SK-N-SH treated with all-trans-retinoic acid at 6 μM for 48 hours (cell line): Measurements from ENCODE around the gene GPR137C.

Source experiments
- ATAC-seq: fragments of 200-7000 bp; cut with Tn5 transposase; 3 replicates; pipeline ENCODE4 v1.9.1; 2020; ENCODE audit warnings: mild to moderate bottlenecking, moderate library complexity
- ARNTL ChIP-seq: fragments of 450-650 bp; formaldehyde crosslinking; IDR thresholded peaks from 2 replicates; pipeline ENCODE4 v1.5.0; 2020; ENCODE audit warnings: low read depth, mild to moderate bottlenecking, moderate library complexity, borderline replicate concordance
- BACH2 ChIP-seq: fragments of 250-450 bp; sonication (Bioruptor Pico); IDR thresholded peaks from 2 replicates; pipeline ENCODE4 v1.9.0; 2021; ENCODE audit warnings: mild to moderate bottlenecking, borderline replicate concordance
- CSDC2 ChIP-seq: fragments of 250-450 bp; sonication (Bioruptor Pico); IDR thresholded peaks from 2 replicates; pipeline ENCODE4 v1.5.0; 2020; ENCODE audit warnings: mild to moderate bottlenecking, moderate library complexity
- ESRRG ChIP-seq: fragments of 250-450 bp; sonication (Bioruptor Pico); IDR thresholded peaks from 2 replicates; pipeline ENCODE4 v1.6.1; 2021; ENCODE audit warnings: mild to moderate bottlenecking
- GLIS3 ChIP-seq: fragments of 250-450 bp; sonication (Bioruptor Pico); IDR thresholded peaks from 2 replicates; pipeline ENCODE4 v1.5.0; 2020; ENCODE audit warnings: mild to moderate bottlenecking, moderate library complexity
- ISL1 ChIP-seq: fragments of 250-450 bp; sonication (Bioruptor Pico); IDR thresholded peaks from 2 replicates; pipeline ENCODE4 v2.1.2; 2022; ENCODE audit warnings: mild to moderate bottlenecking, moderate library complexity
- OSR1 ChIP-seq: fragments of 250-450 bp; sonication (Bioruptor Pico); IDR thresholded peaks from 2 replicates; pipeline ENCODE4 v1.8.0; 2022; ENCODE audit warnings: moderate library complexity, mild to moderate bottlenecking, inconsistent platforms
- RARB ChIP-seq: fragments of 250-450 bp; sonication (Bioruptor Pico); IDR thresholded peaks from 2 replicates; pipeline ENCODE4 v1.8.0; 2021; ENCODE audit warnings: mild to moderate bottlenecking, moderate library complexity
- TCF4 ChIP-seq: fragments of 250-450 bp; sonication (Bioruptor Pico); IDR thresholded peaks from 2 replicates; pipeline ENCODE4 v1.8.0; 2021; ENCODE audit warnings: mild to moderate bottlenecking, moderate library complexity, borderline replicate concordance
- TOX ChIP-seq: fragments of 250-450 bp; sonication (Bioruptor Pico); IDR thresholded peaks from 2 replicates; pipeline ENCODE4 v1.8.0; 2021; ENCODE audit warnings: mild to moderate bottlenecking, moderate library complexity, borderline replicate concordance
- ZC3H10 ChIP-seq: fragments of 250-450 bp; sonication (Bioruptor Pico); IDR thresholded peaks from 2 replicates; pipeline ENCODE4 v1.5.1; 2021; ENCODE audit warnings: mild to moderate bottlenecking, moderate library complexity
- ZFP3 ChIP-seq: fragments of 250-450 bp; sonication (Bioruptor Pico); IDR thresholded peaks from 2 replicates; pipeline ENCODE4 v1.5.0; 2020; ENCODE audit warnings: mild to moderate bottlenecking, moderate library complexity
- ZFP30 ChIP-seq: fragments of 450-650 bp; formaldehyde crosslinking; IDR thresholded peaks from 2 replicates; pipeline ENCODE4 v1.5.0; 2022; ENCODE audit warnings: mild to moderate bottlenecking, moderate library complexity
- ZNF565 ChIP-seq: fragments of 450-650 bp; formaldehyde crosslinking; conservative IDR thresholded peaks from 2 replicates; pipeline ENCODE4 v1.5.0; 2020; ENCODE audit warnings: low read depth, mild to moderate bottlenecking, moderate library complexity
- ZNF70 ChIP-seq: fragments of 450-650 bp; formaldehyde crosslinking; IDR thresholded peaks from 2 replicates; pipeline ENCODE4 v1.5.0; 2020; ENCODE audit warnings: mild to moderate bottlenecking, moderate library complexity
- ZNF8 ChIP-seq: fragments of 450-650 bp; formaldehyde crosslinking; IDR thresholded peaks from 2 replicates; pipeline ENCODE4 v1.5.0; 2020; ENCODE audit warnings: mild to moderate bottlenecking, moderate library complexity
- TF ChIP-seq, protein P1 (sequence below): fragments of 250-450 bp; sonication (Bioruptor Pico); IDR thresholded peaks from 2 replicates; pipeline ENCODE4 v1.5.1; 2020; ENCODE audit warnings: low read depth, mild to moderate bottlenecking, moderate library complexity
- TF ChIP-seq, protein P2 (sequence below): fragments of 250-450 bp; sonication (Bioruptor Pico); IDR thresholded peaks from 2 replicates; pipeline ENCODE4 v1.5.0; 2020; ENCODE audit warnings: mild to moderate bottlenecking, moderate library complexity
- TF ChIP-seq, protein P3 (sequence below): fragments of 250-450 bp; sonication (Bioruptor Pico); IDR thresholded peaks from 2 replicates; pipeline ENCODE4 v1.5.1; 2021; ENCODE audit warnings: mild to moderate bottlenecking, moderate library complexity
- TF ChIP-seq, protein P4 (sequence below): fragments of 250-450 bp; sonication (Bioruptor Pico); IDR thresholded peaks from 2 replicates; pipeline ENCODE4 v1.8.0; 2021; ENCODE audit warnings: low read depth, mild to moderate bottlenecking, moderate library complexity, borderline replicate concordance
- TF ChIP-seq, protein P5 (sequence below): fragments of 250-450 bp; sonication (Bioruptor Pico); IDR thresholded peaks from 2 replicates; pipeline ENCODE4 v1.8.0; 2020; ENCODE audit warnings: mild to moderate bottlenecking, moderate library complexity, borderline replicate concordance

GPR137C gene, protein sequence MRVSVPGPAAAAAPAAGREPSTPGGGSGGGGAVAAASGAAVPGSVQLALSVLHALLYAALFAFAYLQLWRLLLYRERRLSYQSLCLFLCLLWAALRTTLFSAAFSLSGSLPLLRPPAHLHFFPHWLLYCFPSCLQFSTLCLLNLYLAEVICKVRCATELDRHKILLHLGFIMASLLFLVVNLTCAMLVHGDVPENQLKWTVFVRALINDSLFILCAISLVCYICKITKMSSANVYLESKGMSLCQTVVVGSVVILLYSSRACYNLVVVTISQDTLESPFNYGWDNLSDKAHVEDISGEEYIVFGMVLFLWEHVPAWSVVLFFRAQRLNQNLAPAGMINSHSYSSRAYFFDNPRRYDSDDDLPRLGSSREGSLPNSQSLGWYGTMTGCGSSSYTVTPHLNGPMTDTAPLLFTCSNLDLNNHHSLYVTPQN

DNA sequence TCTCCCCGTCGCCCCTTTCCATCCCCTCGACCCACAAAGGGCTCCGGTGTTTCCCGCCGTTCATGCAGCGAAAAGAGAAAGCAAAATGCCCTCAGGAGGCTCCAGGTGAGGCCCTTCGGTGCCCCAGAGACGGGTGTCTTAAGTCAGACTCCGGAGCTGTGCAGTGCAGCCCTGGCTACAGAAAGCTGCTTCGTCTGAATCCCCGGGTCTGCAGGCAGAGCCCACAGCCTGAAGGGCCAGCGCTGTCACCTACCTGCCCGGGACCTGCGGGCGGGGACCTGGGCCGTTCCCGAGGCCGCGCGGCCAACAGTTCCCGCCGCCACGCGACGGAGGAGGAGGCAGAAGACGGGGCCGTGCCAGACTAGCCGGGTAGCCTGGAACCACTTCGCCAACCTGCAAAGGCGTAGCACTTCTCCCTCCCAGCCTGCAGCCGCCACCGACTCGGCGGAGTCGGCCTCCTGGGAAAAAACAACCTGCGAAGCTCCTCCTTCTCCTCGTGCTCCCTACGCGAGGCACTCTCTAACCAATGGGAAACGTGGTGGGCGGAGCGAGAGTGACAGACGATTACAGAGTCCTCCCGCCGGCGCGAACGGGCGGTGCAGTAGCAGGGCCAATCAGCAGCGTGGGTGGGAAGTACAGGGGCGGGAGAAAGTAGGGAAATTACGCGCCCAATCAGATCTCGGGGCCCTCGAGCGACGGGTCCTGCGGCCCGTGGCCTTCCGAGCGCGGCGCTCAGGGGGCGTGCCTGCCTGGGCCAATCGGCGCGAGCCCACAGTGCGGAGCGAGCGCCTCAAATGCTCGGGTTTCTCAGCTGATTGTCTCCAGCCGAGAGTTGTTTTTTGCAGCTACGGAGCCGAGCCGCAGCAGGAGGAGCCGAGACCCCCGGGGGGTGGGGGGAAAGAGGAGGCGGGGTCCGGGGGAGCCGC lies at the start of gene GPR137C, which contains the start of gene TXNDC16:
Gene GPR137C, plus strand, starts transcription at position 774 of the 926 bp plus-strand sequence. CDS start 312 bp downstream, outside the sequence.
Gene TXNDC16, minus strand, starts transcription at position 443 of the 926 bp plus-strand sequence. CDS start 8,948 bp downstream, outside the sequence.
- peak; percentile 96 for ATAC-seq
- TF ChIP-seq BACH2 (CRISPR knock-in tag), result no peak
- TF ChIP-seq, protein P1, sequence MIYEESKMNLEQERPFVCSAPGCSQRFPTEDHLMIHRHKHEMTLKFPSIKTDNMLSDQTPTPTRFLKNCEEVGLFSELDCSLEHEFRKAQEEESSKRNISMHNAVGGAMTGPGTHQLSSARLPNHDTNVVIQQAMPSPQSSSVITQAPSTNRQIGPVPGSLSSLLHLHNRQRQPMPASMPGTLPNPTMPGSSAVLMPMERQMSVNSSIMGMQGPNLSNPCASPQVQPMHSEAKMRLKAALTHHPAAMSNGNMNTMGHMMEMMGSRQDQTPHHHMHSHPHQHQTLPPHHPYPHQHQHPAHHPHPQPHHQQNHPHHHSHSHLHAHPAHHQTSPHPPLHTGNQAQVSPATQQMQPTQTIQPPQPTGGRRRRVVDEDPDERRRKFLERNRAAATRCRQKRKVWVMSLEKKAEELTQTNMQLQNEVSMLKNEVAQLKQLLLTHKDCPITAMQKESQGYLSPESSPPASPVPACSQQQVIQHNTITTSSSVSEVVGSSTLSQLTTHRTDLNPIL (CRISPR knock-in tag), result no peak
- TF ChIP-seq ZFP30 (CRISPR knock-in tag), result no peak
- TF ChIP-seq ZNF70 (CRISPR knock-in tag), result no peak
- TF ChIP-seq GLIS3 (CRISPR knock-in tag), result no peak
- TF ChIP-seq ARNTL (CRISPR knock-in tag), result no peak

DNA sequence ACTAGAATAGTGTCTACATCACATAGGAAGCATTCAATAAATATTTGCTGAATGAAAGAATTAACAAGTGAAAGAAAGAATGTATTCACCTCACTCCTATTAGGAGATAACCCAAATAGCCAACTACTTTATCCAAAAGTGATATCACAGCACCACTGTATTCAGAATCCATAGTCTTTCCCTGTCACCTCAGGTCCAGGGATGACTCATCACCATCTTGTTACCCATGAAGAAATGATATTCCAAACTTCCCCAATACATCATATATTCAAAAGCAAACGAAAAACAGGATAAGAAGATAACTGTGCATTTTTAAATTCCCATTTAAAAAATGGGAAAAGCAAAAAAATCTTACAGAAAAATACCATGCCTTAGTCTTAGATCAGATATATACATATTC lies 39.4 kb upstream of the GPR137C start:
- no peak for TF ChIP-seq ZNF70 (CRISPR knock-in tag)
- TF ChIP-seq, protein P1 (CRISPR knock-in tag), result no peak
- no peak for TF ChIP-seq GLIS3 (CRISPR knock-in tag)
- TF ChIP-seq ESRRG, result no peak
- TF ChIP-seq BACH2 (CRISPR knock-in tag), result no peak
- TF ChIP-seq TOX (CRISPR knock-in tag), result no peak
- no peak for TF ChIP-seq TCF4
- TF ChIP-seq, protein P2, sequence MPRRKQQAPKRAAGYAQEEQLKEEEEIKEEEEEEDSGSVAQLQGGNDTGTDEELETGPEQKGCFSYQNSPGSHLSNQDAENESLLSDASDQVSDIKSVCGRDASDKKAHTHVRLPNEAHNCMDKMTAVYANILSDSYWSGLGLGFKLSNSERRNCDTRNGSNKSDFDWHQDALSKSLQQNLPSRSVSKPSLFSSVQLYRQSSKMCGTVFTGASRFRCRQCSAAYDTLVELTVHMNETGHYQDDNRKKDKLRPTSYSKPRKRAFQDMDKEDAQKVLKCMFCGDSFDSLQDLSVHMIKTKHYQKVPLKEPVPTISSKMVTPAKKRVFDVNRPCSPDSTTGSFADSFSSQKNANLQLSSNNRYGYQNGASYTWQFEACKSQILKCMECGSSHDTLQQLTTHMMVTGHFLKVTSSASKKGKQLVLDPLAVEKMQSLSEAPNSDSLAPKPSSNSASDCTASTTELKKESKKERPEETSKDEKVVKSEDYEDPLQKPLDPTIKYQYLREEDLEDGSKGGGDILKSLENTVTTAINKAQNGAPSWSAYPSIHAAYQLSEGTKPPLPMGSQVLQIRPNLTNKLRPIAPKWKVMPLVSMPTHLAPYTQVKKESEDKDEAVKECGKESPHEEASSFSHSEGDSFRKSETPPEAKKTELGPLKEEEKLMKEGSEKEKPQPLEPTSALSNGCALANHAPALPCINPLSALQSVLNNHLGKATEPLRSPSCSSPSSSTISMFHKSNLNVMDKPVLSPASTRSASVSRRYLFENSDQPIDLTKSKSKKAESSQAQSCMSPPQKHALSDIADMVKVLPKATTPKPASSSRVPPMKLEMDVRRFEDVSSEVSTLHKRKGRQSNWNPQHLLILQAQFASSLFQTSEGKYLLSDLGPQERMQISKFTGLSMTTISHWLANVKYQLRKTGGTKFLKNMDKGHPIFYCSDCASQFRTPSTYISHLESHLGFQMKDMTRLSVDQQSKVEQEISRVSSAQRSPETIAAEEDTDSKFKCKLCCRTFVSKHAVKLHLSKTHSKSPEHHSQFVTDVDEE, result no peak
- no peak for TF ChIP-seq CSDC2 (CRISPR knock-in tag)
- TF ChIP-seq, protein P3, sequence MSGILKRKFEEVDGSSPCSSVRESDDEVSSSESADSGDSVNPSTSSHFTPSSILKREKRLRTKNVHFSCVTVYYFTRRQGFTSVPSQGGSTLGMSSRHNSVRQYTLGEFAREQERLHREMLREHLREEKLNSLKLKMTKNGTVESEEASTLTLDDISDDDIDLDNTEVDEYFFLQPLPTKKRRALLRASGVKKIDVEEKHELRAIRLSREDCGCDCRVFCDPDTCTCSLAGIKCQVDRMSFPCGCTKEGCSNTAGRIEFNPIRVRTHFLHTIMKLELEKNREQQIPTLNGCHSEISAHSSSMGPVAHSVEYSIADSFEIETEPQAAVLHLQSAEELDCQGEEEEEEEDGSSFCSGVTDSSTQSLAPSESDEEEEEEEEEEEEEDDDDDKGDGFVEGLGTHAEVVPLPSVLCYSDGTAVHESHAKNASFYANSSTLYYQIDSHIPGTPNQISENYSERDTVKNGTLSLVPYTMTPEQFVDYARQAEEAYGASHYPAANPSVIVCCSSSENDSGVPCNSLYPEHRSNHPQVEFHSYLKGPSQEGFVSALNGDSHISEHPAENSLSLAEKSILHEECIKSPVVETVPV (CRISPR knock-in tag), result no peak
- ATAC-seq, result no peak

DNA sequence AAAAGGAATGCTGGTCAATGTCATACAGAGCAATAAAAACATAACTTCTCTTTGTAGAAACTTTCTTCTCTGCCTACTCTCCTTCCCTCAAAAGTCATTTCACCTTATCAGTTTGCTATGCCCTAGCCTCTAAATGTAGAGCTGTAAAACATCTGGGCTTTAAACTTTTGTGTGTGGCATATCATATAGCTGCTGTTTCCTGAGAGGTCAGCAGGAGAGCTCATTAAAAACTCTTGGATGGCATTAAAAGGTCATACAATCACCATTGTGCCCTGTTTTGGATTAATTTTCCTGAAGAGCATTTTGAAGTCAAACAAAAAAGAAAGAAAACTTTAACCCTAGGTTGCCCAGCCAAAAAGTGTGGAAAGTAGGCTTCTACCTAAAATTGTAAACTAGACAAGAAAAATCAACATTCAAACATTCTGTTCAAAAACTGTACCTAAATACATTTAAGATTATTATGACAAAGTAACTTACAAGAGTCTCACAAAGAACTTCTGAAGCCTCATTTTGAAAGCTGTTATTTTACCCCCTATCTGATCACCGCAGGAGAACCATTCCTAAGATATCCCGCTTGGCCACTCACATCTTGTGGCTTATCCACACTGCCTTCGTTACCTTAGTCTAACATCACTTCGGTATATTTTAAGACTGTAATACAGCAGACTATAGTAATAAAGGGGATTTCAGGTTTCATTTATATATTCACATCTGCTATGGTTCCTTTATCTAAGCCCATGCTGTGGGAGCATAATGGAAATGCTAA lies 38.4 kb upstream of the GPR137C start:
- TF ChIP-seq ISL1 (CRISPR knock-in tag) (no peak), RARB (CRISPR knock-in tag) (no peak), ESRRG (no peak), TCF4 (no peak), ZNF8 (CRISPR knock-in tag) (no peak), ZNF565 (CRISPR knock-in tag) (no peak), ZC3H10 (CRISPR knock-in tag) (no peak), OSR1 (no peak), ZFP3 (no peak), ARNTL (CRISPR knock-in tag) (no peak), TOX (CRISPR knock-in tag) (no peak), GLIS3 (CRISPR knock-in tag) (no peak), CSDC2 (CRISPR knock-in tag) (no peak)
- TF ChIP-seq, protein P4, sequence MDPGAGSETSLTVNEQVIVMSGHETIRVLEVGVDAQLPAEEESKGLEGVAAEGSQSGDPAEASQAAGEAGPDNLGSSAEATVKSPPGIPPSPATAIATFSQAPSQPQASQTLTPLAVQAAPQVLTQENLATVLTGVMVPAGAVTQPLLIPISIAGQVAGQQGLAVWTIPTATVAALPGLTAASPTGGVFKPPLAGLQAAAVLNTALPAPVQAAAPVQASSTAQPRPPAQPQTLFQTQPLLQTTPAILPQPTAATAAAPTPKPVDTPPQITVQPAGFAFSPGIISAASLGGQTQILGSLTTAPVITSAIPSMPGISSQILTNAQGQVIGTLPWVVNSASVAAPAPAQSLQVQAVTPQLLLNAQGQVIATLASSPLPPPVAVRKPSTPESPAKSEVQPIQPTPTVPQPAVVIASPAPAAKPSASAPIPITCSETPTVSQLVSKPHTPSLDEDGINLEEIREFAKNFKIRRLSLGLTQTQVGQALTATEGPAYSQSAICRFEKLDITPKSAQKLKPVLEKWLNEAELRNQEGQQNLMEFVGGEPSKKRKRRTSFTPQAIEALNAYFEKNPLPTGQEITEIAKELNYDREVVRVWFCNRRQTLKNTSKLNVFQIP (CRISPR knock-in tag), result no peak
- TF ChIP-seq, protein P5, sequence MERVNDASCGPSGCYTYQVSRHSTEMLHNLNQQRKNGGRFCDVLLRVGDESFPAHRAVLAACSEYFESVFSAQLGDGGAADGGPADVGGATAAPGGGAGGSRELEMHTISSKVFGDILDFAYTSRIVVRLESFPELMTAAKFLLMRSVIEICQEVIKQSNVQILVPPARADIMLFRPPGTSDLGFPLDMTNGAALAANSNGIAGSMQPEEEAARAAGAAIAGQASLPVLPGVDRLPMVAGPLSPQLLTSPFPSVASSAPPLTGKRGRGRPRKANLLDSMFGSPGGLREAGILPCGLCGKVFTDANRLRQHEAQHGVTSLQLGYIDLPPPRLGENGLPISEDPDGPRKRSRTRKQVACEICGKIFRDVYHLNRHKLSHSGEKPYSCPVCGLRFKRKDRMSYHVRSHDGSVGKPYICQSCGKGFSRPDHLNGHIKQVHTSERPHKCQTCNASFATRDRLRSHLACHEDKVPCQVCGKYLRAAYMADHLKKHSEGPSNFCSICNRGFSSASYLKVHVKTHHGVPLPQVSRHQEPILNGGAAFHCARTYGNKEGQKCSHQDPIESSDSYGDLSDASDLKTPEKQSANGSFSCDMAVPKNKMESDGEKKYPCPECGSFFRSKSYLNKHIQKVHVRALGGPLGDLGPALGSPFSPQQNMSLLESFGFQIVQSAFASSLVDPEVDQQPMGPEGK, result no peak
- TF ChIP-seq, protein P3 (CRISPR knock-in tag), result no peak
- no peak for ATAC-seq
